HEK293 (cell line): Measurements from ENCODE around the gene C1orf115.

Experiments used
- CTCF ChIA-PET: fragments of 350-600 bp; formaldehyde crosslinking; extraction: SDS; loops from one replicate; lab custom pipeline; 2021; ENCODE audit warnings: antibody characterized with exemption; lab: Yijun Ruan, JAX
- POLR2A ChIA-PET: fragments of 300-600 bp; formaldehyde crosslinking; extraction: SDS; loops from one replicate; lab custom pipeline; 2020; ENCODE audit warnings: antibody characterized with exemption, inconsistent platforms; lab: Yijun Ruan, JAX
- H3K27ac ChIP-seq: fragments of 200-500 bp; sonication (Bioruptor generic); 2 replicates; pipeline ENCODE4 v1.5.1; 2014; ENCODE audit warnings: low read depth, low read length, control low read depth, inconsistent platforms; ENCODE audit errors: extremely low read depth
- H3K36me3 ChIP-seq, 2 experiments: fragments of 200-500 bp in 1 of 2; sonication (Bioruptor generic) in 1 of 2; 1 replicate in 1 of 2; 2 replicates in 1 of 2; pipeline ENCODE4 v1.5.1; 2014 to 2017; ENCODE audit warnings: inconsistent platforms in 2 of 2, low read length in 2 of 2; ENCODE audit not compliant: control insufficient read depth in 2 of 2, insufficient read depth in 1 of 2
- H3K4me1 ChIP-seq: fragments of 200-500 bp; sonication (Bioruptor generic); 2 replicates; pipeline ENCODE4 v1.5.1; 2014; ENCODE audit warnings: mild to moderate bottlenecking, low read length, inconsistent platforms; ENCODE audit not compliant: control insufficient read depth, insufficient read depth
- H3K4me3 ChIP-seq: 2 replicates; pipeline ENCODE4 v1.5.1; 2011; ENCODE audit warnings: low read depth, mild to moderate bottlenecking, control low read depth, low read length, moderate library complexity
- H3K9me3 ChIP-seq: fragments of 200-500 bp; sonication (Bioruptor generic); 2 replicates; pipeline ENCODE4 v1.5.1; 2014; ENCODE audit warnings: low read depth, low read length, inconsistent platforms; ENCODE audit not compliant: control insufficient read depth, insufficient read depth
- SCRT1 ChIP-seq: fragments of 450-650 bp; formaldehyde crosslinking; IDR thresholded peaks from 2 replicates; pipeline ENCODE4 v1.5.1; 2016; ENCODE audit warnings: missing biosample characterization, missing genetic modification characterization, borderline replicate concordance
- SCRT2 ChIP-seq: fragments of 450-650 bp; formaldehyde crosslinking; IDR thresholded peaks from 2 replicates; pipeline ENCODE4 v1.5.1; 2016; ENCODE audit warnings: missing biosample characterization, missing genetic modification characterization
- ZFHX2 ChIP-seq: fragments of 450-650 bp; formaldehyde crosslinking; conservative IDR thresholded peaks from 2 replicates; pipeline ENCODE4 v1.5.1; 2016; ENCODE audit warnings: missing biosample characterization, missing genetic modification characterization
- ZIC2 ChIP-seq: fragments of 450-650 bp; formaldehyde crosslinking; IDR thresholded peaks from 2 replicates; pipeline ENCODE4 v1.5.1; 2016; ENCODE audit warnings: missing biosample characterization, missing genetic modification characterization
- ZNF37A ChIP-seq: fragments of 450-650 bp; IDR thresholded peaks from 2 replicates; pipeline ENCODE4 v1.5.1; 2018; ENCODE audit warnings: missing biosample characterization, missing genetic modification characterization
- ZNF433 ChIP-seq: fragments of 450-650 bp; formaldehyde crosslinking; IDR thresholded peaks from 2 replicates; pipeline ENCODE4 v1.5.1; 2016; ENCODE audit warnings: missing biosample characterization, missing genetic modification characterization, low read depth
- ZNF596 ChIP-seq: fragments of 450-650 bp; IDR thresholded peaks from 2 replicates; pipeline ENCODE4 v1.5.0; 2018; ENCODE audit warnings: missing biosample characterization, mild to moderate bottlenecking, missing genetic modification characterization, moderate library complexity
- ZNF610 ChIP-seq: fragments of 450-650 bp; formaldehyde crosslinking; IDR thresholded peaks from 2 replicates; pipeline ENCODE4 v1.5.1; 2016; ENCODE audit warnings: missing biosample characterization, missing genetic modification characterization, borderline replicate concordance
- ZNF785 ChIP-seq: fragments of 450-650 bp; formaldehyde crosslinking; IDR thresholded peaks from 2 replicates; pipeline ENCODE4 v1.5.1; 2016; ENCODE audit warnings: missing biosample characterization, missing genetic modification characterization
- ZNF843 ChIP-seq: fragments of 450-650 bp; formaldehyde crosslinking; IDR thresholded peaks from 2 replicates; pipeline ENCODE4 v1.5.1; 2016; ENCODE audit warnings: missing biosample characterization, missing genetic modification characterization
- ZXDB ChIP-seq: fragments of 450-650 bp; formaldehyde crosslinking; IDR thresholded peaks from 2 replicates; pipeline ENCODE4 v1.5.1; 2016; ENCODE audit warnings: missing biosample characterization, missing genetic modification characterization
- TF ChIP-seq, protein P1 (sequence below): fragments of 450-650 bp; formaldehyde crosslinking; IDR thresholded peaks from 2 replicates; pipeline ENCODE4 v1.5.1; 2016; ENCODE audit warnings: missing biosample characterization, missing genetic modification characterization

Gene C1orf115

GRCh38 chr1:220699044-220699443 lies 8.9 kb downstream of the C1orf115 start:
- CTCF ChIA-PET, result interaction anchor here (0.9 to 1.0 kb wide), 2 partner anchors 19 to 77 kb away, joined by 3 read pairs; no protein-coding TSS in a partner anchor
- peaks cover 0 to 18% of the 10 kb centered on the region in 2 experiments; a peak in 1 of 3 replicates for H3K36me3 ChIP-seq
- peak; percentile 28; the same call in 1 of the 2 replicates for TF ChIP-seq ZIC2 (tag by site-specific recombination)
- TF ChIP-seq, protein P1, sequence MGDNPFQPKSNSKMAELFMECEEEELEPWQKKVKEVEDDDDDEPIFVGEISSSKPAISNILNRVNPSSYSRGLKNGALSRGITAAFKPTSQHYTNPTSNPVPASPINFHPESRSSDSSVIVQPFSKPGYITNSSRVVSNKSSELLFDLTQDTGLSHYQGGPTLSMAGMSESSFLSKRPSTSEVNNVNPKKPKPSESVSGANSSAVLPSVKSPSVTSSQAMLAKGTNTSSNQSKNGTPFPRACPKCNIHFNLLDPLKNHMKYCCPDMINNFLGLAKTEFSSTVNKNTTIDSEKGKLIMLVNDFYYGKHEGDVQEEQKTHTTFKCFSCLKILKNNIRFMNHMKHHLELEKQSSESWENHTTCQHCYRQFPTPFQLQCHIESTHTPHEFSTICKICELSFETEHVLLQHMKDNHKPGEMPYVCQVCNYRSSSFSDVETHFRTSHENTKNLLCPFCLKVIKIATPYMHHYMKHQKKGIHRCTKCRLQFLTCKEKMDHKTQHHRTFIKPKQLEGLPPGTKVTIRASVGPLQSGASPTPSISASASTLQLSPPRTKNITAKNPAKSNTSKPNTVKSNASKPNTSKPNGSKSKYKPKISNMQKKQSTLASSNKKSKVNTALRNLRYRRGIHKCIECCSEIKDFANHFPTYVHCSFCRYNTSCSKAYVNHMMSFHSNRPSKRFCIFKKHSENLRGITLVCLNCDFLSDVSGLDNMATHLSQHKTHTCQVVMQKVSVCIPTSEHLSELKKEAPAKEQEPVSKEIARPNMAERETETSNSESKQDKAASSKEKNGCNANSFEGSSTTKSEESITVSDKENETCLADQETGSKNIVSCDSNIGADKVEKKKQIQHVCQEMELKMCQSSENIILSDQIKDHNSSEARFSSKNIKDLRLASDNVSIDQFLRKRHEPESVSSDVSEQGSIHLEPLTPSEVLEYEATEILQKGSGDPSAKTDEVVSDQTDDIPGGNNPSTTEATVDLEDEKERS (tag by site-specific recombination), result no peak
- TF ChIP-seq, all 188 proteins: peak for 1
- Histone ChIP-seq H3K27ac (no peak overlapping the region), H3K9me3 (no peaks in the 10 kb centered on the region), H3K4me1 (no peaks in the 10 kb centered on the region), H3K4me3 (no peak overlapping the region)
- POLR2A ChIA-PET, result no interaction called here

GRCh38 chr1:220700556-220701179 lies 10.5 kb downstream of the C1orf115 start:
- CTCF ChIA-PET, result interaction anchor here (0.6 to 0.7 kb wide), 3 partner anchors 51 to 1045 kb away, joined by 3 to 7 read pairs (median 5); no protein-coding TSS in a partner anchor
- Histone ChIP-seq H3K36me3 (peaks cover 0 to 18% of the 10 kb centered on the region in 2 experiments; a peak in 1 of 3 replicates), H3K4me3 (no peak overlapping the region), H3K4me1 (no peaks in the 10 kb centered on the region), H3K27ac (no peak overlapping the region), H3K9me3 (no peaks in the 10 kb centered on the region)
- TF ChIP-seq SCRT1 (tag by site-specific recombination), result peak; percentile 51; the same call in 1 of the 2 replicates
- TF ChIP-seq ZNF433 (tag by site-specific recombination), result no peak
- peak; percentile 45 for TF ChIP-seq SCRT2 (tag by site-specific recombination)
- POLR2A ChIA-PET, result no interaction called here

DNA sequence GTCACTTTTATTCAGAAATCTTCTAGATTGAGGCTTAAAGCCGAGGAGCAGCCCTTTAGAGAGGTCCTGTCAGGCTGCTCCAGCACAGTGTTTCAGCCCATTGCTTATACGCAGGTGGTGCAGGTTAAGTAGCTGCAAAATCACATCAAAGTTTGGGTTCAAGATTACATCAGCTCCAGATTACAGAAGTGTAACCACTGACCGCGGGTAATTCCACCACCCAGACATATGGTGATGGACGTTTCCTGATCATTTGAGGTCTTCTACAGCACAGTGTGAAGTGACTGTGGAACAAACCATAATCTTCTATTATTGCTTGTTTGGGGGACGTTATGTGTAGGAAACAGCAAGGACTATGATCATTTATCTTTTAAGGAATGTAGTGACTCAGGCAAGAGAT lies 11.8 kb downstream of the C1orf115 start:
- CTCF ChIA-PET, result interaction anchor here (0.6 to 1.8 kb wide), 6 partner anchors 14 to 421 kb away, joined by 3 to 7 read pairs (median 4); no protein-coding TSS in a partner anchor
- no peak overlapping the region for H3K27ac ChIP-seq
- no peak for TF ChIP-seq ZNF610 (tag by site-specific recombination)
- no peak for TF ChIP-seq ZNF37A (tag by site-specific recombination)
- no peaks in the 10 kb centered on the region for H3K9me3 ChIP-seq
- peaks cover 0 to 12% of the 10 kb centered on the region in 2 experiments; a peak in 1 of 3 replicates for H3K36me3 ChIP-seq
- H3K4me3 ChIP-seq, result no peak overlapping the region
- H3K4me1 ChIP-seq, result no peaks in the 10 kb centered on the region
- POLR2A ChIA-PET, result no interaction called here

DNA sequence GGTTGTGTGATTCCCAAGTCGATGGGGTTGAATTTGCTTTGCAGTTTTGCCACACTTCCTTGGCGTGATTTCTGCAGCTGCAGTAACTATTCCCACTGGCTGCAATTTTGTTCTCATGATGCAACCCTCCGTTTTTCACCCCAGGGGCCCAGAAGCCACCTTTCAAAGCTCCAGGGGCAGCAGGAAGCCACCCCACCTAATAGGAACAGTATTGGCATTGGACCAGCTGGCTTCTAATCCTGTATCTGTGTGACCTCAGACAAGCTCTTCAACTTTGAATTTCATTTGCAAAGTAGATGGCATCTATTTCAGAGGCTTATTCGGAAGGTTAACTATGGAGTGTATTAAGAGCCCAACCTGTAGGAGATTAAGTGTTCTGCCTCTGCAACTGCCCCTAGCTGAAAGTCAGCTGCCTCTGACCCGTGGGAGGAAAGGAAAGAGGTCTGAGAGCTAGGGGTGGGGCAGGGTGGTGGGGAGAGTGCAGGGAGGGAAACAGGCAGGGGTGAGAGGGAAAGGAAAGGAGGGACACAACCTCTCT lies 12.6 kb downstream of the C1orf115 start:
- no peaks in the 10 kb centered on the region for H3K9me3 ChIP-seq
- no peak overlapping the region for H3K4me3 ChIP-seq
- no peaks in the 10 kb centered on the region for H3K4me1 ChIP-seq
- peaks cover 0 to 4% of the 10 kb centered on the region in 2 experiments; a peak in 1 of 3 replicates for H3K36me3 ChIP-seq
- CTCF ChIA-PET, result interaction anchor here (0.6 to 1.8 kb wide), 4 partner anchors 15 to 74 kb away, joined by 3 to 7 read pairs (median 6); no protein-coding TSS in a partner anchor
- H3K27ac ChIP-seq, result no peak overlapping the region
- TF ChIP-seq ZNF785 (tag by site-specific recombination) (no peak), ZFHX2 (tag by site-specific recombination) (0 out of 2 replicates have a peak, but pooled peaks have one; percentile 10), ZXDB (tag by site-specific recombination) (no peak), ZNF596 (tag by site-specific recombination) (no peak), ZNF843 (tag by site-specific recombination) (no peak)
- TF ChIP-seq, protein P1 (tag by site-specific recombination), result no peak
- POLR2A ChIA-PET, result no interaction called here
